ENCODE measurements around the gene FTSJ1. TPM values are rescaled to one million over a fixed set of nuclear protein-coding genes. Genes with fewer than 3 reads are reported as not detected.

The FTSJ1 gene
- total and polyA plus RNA-seq, 9 donors: 23.2 to 45.9 (median 31.7) TPM

- H3K9me3 ChIP-seq: no peaks in the 10 kb centered on the region
- no peak for DNase-seq
- no peaks in the 10 kb centered on the region for H3K27me3 ChIP-seq
- 24 to 35% (median 24%) methylated on average over 5 of the region's 5 CpGs for WGBS, 3 donors
- intact Hi-C loops (cut with DNase I): no loop called here
- TF ChIP-seq CTCF (IDR thresholded peaks at IDR 0.05): no peak
- no peak for TF ChIP-seq EP300 (IDR thresholded peaks at IDR 0.05)
- no peak for TF ChIP-seq POLR2A (IDR thresholded peaks at IDR 0.05)
- H3K27ac ChIP-seq: no peak overlapping the region
- H3K4me3 ChIP-seq: peak overlapping the region; percentile 71
- H3K4me1 ChIP-seq (ENCODE audit: insufficient read depth): no peaks in the 10 kb centered on the region
- H3K36me3 ChIP-seq: no peaks in the 10 kb centered on the region
These were observed 703 bp upstream of the FTSJ1 start for GRCh38 chrX:48475296-48475695.

GRCh38 chrX:48476919-48477318 lies 920 bp downstream of the FTSJ1 start:
- H3K27me3 ChIP-seq: no peaks in the 10 kb centered on the region
- no peak for DNase-seq
- intact Hi-C loops (cut with DNase I): no loop called here
- peak overlapping the region; percentile 32 to 83 for H3K27ac ChIP-seq
- no peaks in the 10 kb centered on the region for H3K9me3 ChIP-seq
- 66 to 74% (median 67%) methylated on average over 4 of the region's 4 CpGs for WGBS, 3 donors
- TF ChIP-seq POLR2A (IDR thresholded peaks at IDR 0.05) (no peak), CTCF (IDR thresholded peaks at IDR 0.05) (no peak), EP300 (IDR thresholded peaks at IDR 0.05) (no peak)
- peak overlapping the region; percentile 71 for H3K4me3 ChIP-seq
- H3K4me1 ChIP-seq (ENCODE audit: insufficient read depth): no peaks in the 10 kb centered on the region
- no peaks in the 10 kb centered on the region for H3K36me3 ChIP-seq

GRCh38 chrX:48477960-48478755 lies 2.2 kb downstream of the FTSJ1 start:
- WGBS, 3 donors: 83 to 90% (median 87%) methylated on average over 19 of the region's 19 CpGs
- no peaks in the 10 kb centered on the region for H3K4me1 ChIP-seq (ENCODE audit: insufficient read depth)

GRCh38 chrX:48478806-48479205 lies 2.8 kb downstream of the FTSJ1 start:
- Histone ChIP-seq H3K4me3 (no peak overlapping the region), H3K27ac (no peak overlapping the region), H3K27me3 (no peaks in the 10 kb centered on the region), H3K4me1 (ENCODE audit: insufficient read depth) (no peaks in the 10 kb centered on the region), H3K9me3 (no peaks in the 10 kb centered on the region), H3K36me3 (no peaks in the 10 kb centered on the region)
- WGBS, 3 donors: 61 to 69% (median 63%) methylated on average over 5 of the region's 5 CpGs
- intact Hi-C loops (cut with DNase I): no loop called here
- DNase-seq: no peak
- TF ChIP-seq EP300 (IDR thresholded peaks at IDR 0.05) (no peak), CTCF (IDR thresholded peaks at IDR 0.05) (no peak), POLR2A (IDR thresholded peaks at IDR 0.05) (no peak)

More at GRCh38 chrX:48477960-48478755, 2.2 kb downstream of the FTSJ1 start:
- no peak overlapping the region for H3K4me3 ChIP-seq
- TF ChIP-seq EP300 (IDR thresholded peaks at IDR 0.05) (no peak), POLR2A (IDR thresholded peaks at IDR 0.05) (no peak), CTCF (IDR thresholded peaks at IDR 0.05) (no peak)
- no peak overlapping the region for H3K27ac ChIP-seq
- no peak for DNase-seq
- no peaks in the 10 kb centered on the region for H3K27me3 ChIP-seq
- no peaks in the 10 kb centered on the region for H3K9me3 ChIP-seq
- intact Hi-C loops (cut with DNase I): no loop called here
- H3K36me3 ChIP-seq: no peaks in the 10 kb centered on the region

All from ovary (tissue), 9 donors.